ENCODE measurements around the gene FAM110A. TPM values are rescaled to one million over a fixed set of nuclear protein-coding genes. Genes with fewer than 3 reads are reported as not detected.

FAM110A gene
- total and polyA plus RNA-seq, 2 donors (not counting 3 experiments of a cell fraction or from before 2014, with no cell fraction given) = 4.6 to 5.4 TPM

- ChIA-PET POLR2A (no interaction called here), CTCF (interaction anchor here (0.8 to 1.4 kb wide), 4 partner anchors 12 to 125 kb away, joined by 3 to 6 read pairs (median 3); no protein-coding TSS in a partner anchor)
- Histone ChIP-seq H3K79me2 (ENCODE audit: control insufficient read depth, insufficient read depth, low read length) (peaks cover 10% of the 10 kb centered on the region), H3K36me3 (ENCODE audit: control insufficient read depth in 2 of 2, extremely low read depth in 1 of 2, insufficient read depth in 2 of 2, low read length in 2 of 2) (no peaks in the 10 kb centered on the region), H3K9me3 (replicated peaks; ENCODE audit: control insufficient read depth, insufficient read depth, low read length) (no peaks in the 10 kb centered on the region), H3K27me3 (ENCODE audit: control insufficient read depth in 2 of 2, insufficient read depth in 2 of 2, low read length in 2 of 2) (no peaks in the 10 kb centered on the region), H2AFZ (ENCODE audit: low read depth, low read length) (no peak overlapping the region), H3K27ac (ENCODE audit: insufficient read depth, low read depth, low read length) (no peak overlapping the region), H3K4me1 (ENCODE audit: control insufficient read depth, extremely low read depth, insufficient read depth, low read length) (peaks cover 14% of the 10 kb centered on the region), H3K9me1 (replicated peaks; ENCODE audit: control insufficient read depth, extremely low read depth, insufficient read depth, low read length) (no peaks in the 10 kb centered on the region), H3K4me3 (replicated peaks in 1 of 3; ENCODE audit: insufficient read depth in 1 of 3, low read depth in 1 of 3, low read length in 3 of 3) (no peak overlapping the region), H3K4me2 (ENCODE audit: insufficient read depth, low read length) (no peak overlapping the region), H4K20me1 (replicated peaks; ENCODE audit: control insufficient read depth, extremely low read depth, insufficient read depth, low read length) (no peaks in the 10 kb centered on the region), H3K9ac (replicated peaks; ENCODE audit: extremely low read depth, insufficient read depth, low read length) (no peak overlapping the region)
- TF ChIP-seq POLR2A (IDR thresholded peaks at IDR 0.05; ENCODE audit: low read depth, low read length) (no peak), GATA2 (IDR thresholded peaks at IDR 0.05; ENCODE audit: insufficient read depth, insufficient read length, low read depth, low read length) (no peak), CTCF (IDR thresholded peaks at IDR 0.05; ENCODE audit: extremely low read depth in 1 of 2, insufficient read depth in 1 of 2, low read depth in 1 of 2, low read length in 2 of 2) (no peak)
- FAIRE-seq = no peak
- intact Hi-C loops (cut with micrococcal nuclease) (loop anchor here (10.0 kb wide), 2 partner anchors 295 to 665 kb away; partner anchors contain the start of gene SIRPB2), dilution Hi-C loops (cut with MboI; ENCODE audit: extremely low pct_ligation_motif_present, low sequenced_read_pairs) (no loop called here)
- no peak for DNase-seq (ENCODE audit: low read depth, low spot score)
- BruUV-seq (replicated peaks) = no TSS peak
Measured at GRCh38 chr20:830011-830521, 3.4 kb upstream of the FAM110A start.

GRCh38 chr20:831251-831650 is 2.3 kb upstream of the FAM110A start:
- FAIRE-seq (no peak), DNase-seq (ENCODE audit: low read depth, low spot score) (no peak)
- POLR2A ChIA-PET = no interaction called here
- dilution Hi-C loops (cut with MboI; ENCODE audit: extremely low pct_ligation_motif_present, low sequenced_read_pairs) = no loop called here
- no peaks in the 10 kb centered on the region for H4K20me1 ChIP-seq (replicated peaks; ENCODE audit: control insufficient read depth, extremely low read depth, insufficient read depth, low read length)
- no peak overlapping the region for H2AFZ ChIP-seq (ENCODE audit: low read depth, low read length)
- no peaks in the 10 kb centered on the region for H3K9me3 ChIP-seq (replicated peaks; ENCODE audit: control insufficient read depth, insufficient read depth, low read length)
- no peak overlapping the region for H3K27ac ChIP-seq (ENCODE audit: insufficient read depth, low read depth, low read length)
- no peaks in the 10 kb centered on the region for H3K36me3 ChIP-seq (ENCODE audit: control insufficient read depth in 2 of 2, extremely low read depth in 1 of 2, insufficient read depth in 2 of 2, low read length in 2 of 2)
- no TSS peak for BruUV-seq (replicated peaks)
- intact Hi-C loops (cut with micrococcal nuclease) = loop anchor here (10.0 kb wide), 2 partner anchors 296 to 664 kb away; partner anchors contain the start of gene SIRPB2
- no peak overlapping the region for H3K9ac ChIP-seq (replicated peaks; ENCODE audit: extremely low read depth, insufficient read depth, low read length)
- TF ChIP-seq MYC (IDR thresholded peaks at IDR 0.05; ENCODE audit: low read depth, low read length) (no peak), EZH2 (IDR thresholded peaks at IDR 0.05; ENCODE audit: borderline replicate concordance, low read depth, low read length, severe bottlenecking) (no peak), FOS (IDR thresholded peaks at IDR 0.05; ENCODE audit: borderline replicate concordance, insufficient read depth, low read length) (no peak), POLR2A (IDR thresholded peaks at IDR 0.05; ENCODE audit: low read depth, low read length) (no peak), POLR2AphosphoS5 (IDR thresholded peaks at IDR 0.05; ENCODE audit: insufficient read depth, low read depth, low read length) (no peak), GATA2 (IDR thresholded peaks at IDR 0.05; ENCODE audit: insufficient read depth, insufficient read length, low read depth, low read length) (no peak), MAX (IDR thresholded peaks at IDR 0.05; ENCODE audit: insufficient read depth, insufficient read length) (no peak), CTCF (IDR thresholded peaks at IDR 0.05; ENCODE audit: extremely low read depth in 1 of 2, insufficient read depth in 1 of 2, low read depth in 1 of 2, low read length in 2 of 2) (no peak), JUN (IDR thresholded peaks at IDR 0.05; ENCODE audit: borderline replicate concordance, insufficient read depth, insufficient read length, low read depth) (no peak)
- H3K27me3 ChIP-seq (ENCODE audit: control insufficient read depth in 2 of 2, insufficient read depth in 2 of 2, low read length in 2 of 2) = no peaks in the 10 kb centered on the region
- H3K79me2 ChIP-seq (ENCODE audit: control insufficient read depth, insufficient read depth, low read length) = peaks cover 20% of the 10 kb centered on the region
- no peak overlapping the region for H3K4me3 ChIP-seq (replicated peaks in 1 of 3; ENCODE audit: insufficient read depth in 1 of 3, low read depth in 1 of 3, low read length in 3 of 3)
- CTCF ChIA-PET = interaction anchor here (1.2 to 3.9 kb wide), 3 partner anchors 12 to 49 kb away, joined by 3 to 28 read pairs (median 4); no protein-coding TSS in a partner anchor
- no peak overlapping the region for H3K4me2 ChIP-seq (ENCODE audit: insufficient read depth, low read length)
- H3K4me1 ChIP-seq (ENCODE audit: control insufficient read depth, extremely low read depth, insufficient read depth, low read length) = peaks cover 25% of the 10 kb centered on the region
- H3K9me1 ChIP-seq (replicated peaks; ENCODE audit: control insufficient read depth, extremely low read depth, insufficient read depth, low read length) = no peaks in the 10 kb centered on the region
